RPMI7951 (cell line): Measurements from ENCODE around the gene SAT2. TPM values are rescaled to one million over a fixed set of nuclear protein-coding genes. Genes with fewer than 3 reads are reported as not detected.
"Not testable (repeated sequence)": the region's sequence is repeated elsewhere in the genome, so short reads cannot be mapped to it uniquely, and the experiment has no call there.

Source experiments
- DNase-seq: peaks from one replicate; pipeline ENCODE4 v3.0.0-alpha.2; 2012; ENCODE audit warnings: low read depth
- total RNA-seq: library from RNA; depleted of rRNA; stranded (reverse); fragments of >200 nt; shearing (Covaris generic); gene quantifications from 2 replicates; pipeline ENCODE4 v1.2.3, GENCODE V29; 2014; rRNA removed

SAT2 gene
- 17.4 and 31.2 TPM in 2 replicates for total RNA-seq

DNA sequence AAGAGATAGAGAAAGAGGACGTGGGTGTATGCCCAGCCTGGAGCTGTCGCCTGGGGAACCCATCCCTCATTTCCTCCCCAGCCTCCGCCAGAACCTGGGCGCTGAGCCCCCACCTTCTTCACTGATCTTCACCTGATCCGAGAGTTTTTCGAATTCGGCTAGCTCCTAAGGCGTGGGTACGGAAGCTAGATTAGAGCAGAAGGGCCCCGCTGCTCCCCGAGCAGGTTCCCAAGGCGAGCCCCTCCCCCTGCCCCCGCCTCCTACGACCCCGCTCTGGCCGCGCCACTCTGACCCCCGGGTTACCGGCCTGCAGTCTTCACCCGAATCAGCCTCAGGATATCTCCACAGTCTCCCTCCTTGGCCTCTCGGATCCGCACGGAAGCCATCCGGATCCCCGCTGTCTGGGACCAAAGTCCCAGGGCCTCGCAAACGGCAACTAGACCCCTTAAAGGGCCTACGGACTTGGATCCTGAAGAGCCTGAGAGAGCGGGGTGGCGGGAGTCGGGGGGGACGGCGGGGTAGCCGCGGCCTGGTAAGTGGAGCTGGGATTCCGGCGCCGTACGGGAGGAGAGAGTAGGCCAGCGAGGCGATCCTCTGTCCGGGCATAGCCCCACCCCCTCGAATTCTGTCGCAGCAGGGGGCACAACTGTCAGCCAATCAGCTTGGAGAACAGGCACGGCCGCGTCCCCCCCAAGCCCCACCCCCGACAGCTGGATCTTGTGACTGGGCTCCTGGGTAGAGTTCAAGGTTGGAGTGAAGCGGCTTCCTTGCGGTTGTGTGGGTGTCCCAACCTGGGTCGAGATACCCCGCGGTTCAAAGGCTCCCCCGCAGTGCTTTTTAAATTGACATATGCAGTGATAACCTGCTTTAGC is at the start of gene SAT2:
TSS of gene SAT2 (minus strand) at position 572 of the 872 bp plus-strand sequence. CDS start at position 386, 186 bp downstream.
- DNase-seq = peak; percentile 90

DNA sequence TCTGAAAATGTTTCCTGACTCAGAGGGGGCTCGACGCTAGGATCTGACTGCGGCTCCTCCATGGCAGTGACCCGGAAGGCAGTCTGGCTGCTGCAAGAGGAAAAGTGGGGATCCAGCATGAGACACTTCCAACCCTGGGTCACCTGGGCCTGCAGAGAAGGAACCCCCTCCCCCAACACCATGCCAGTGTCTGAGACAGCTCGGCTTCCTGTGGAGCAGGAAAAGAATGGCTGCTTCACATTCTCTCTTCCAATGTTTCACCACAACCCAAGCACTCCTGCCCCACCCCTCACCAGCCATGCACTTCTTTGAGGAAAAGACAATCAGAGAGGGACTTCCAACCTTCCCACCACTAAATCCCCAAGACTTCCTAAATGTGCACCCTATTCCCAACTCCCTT is 48.9 kb upstream of the SAT2 start:
- no peak for DNase-seq

DNA sequence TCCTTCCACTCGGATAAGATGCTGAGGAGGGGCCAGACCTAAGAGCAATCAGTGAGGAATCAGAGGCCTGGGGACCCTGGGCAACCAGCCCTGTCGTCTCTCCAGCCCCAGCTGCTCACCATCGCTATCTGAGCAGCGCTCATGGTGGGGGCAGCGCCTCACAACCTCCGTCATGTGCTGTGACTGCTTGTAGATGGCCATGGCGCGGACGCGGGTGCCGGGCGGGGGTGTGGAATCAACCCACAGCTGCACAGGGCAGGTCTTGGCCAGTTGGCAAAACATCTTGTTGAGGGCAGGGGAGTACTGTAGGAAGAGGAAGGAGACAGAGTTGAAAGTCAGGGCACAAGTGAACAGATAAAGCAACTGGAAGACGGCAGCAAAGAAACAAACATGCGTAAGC is 47.3 kb upstream of the SAT2 start:
- no peak for DNase-seq

DNA sequence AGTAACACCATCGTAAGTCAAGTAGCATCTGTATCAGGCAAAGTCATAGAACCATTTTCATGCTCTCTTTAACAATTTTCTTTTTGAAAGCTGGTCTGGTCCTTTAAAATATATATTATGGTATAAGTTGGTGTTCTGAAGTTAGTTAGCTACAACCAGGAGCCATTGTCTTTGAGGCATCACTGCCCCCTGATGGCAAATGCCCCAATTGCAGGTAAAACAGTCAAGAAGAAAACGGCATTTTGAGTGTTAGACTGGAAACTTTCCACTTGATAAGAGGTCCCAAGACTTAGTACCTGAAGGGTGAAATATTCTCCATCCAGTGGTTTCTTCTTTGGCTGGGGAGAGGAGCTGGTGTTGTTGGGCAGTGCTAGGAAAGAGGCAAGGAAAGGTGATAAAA is 45.6 kb upstream of the SAT2 start:
- peak; percentile 25 for DNase-seq

DNA sequence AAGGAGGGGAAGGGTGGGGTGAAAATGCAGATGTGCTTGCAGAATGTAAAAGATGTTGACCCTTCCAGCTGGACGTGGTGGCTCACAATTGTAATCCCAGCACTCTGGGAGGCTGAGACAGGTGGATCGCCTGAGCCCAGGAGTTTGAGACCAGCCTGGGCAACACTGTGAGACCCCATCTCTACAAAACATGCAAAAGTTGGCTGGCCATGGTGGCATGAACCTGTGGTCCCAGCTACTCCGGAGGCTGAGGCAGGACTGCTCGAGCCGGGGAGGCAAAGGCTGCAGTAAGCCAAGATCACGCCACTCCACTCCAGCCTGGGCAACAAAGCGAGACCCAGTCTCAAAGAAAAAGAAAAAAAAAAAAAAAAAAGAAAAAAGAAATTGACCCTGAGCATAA is 40.9 kb upstream of the SAT2 start:
- no peak for DNase-seq

DNA sequence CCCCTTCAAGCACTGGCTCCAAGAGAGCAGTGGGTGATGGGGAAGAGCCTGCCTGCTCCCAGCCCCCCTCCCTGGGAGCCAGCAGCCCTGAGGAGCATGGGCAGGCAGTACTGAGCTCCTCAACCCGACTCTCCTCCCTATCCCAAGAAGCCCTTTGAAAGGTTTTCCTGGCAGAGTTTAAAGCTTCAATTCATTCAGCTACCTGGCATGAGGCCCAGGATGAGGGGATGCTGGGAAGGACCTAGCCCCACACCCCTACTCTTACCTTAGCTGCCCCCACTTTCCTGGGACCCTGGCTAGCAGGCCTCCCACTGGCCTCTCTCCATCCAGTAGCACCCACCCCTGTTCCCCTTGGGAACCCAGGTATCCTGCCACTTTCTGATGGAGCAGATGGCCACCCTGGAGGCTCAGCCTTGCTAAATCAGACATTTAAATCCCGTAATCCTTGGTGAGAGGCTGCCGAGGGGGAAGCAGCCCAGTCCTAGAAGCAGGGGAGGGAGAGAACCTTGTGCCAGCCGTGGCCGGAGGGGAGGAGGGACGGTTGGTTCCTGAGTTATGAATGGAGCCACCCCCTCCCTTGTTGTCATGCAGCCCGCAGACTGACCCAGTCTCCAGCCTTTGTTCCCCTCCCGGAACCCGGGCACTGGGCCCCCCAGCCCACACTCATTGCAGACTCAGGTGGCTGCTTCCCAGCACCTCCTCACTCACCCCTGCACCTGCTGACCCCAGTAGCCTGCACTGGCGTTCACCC is 40.2 kb upstream of the SAT2 start:
- DNase-seq = no peak

DNA sequence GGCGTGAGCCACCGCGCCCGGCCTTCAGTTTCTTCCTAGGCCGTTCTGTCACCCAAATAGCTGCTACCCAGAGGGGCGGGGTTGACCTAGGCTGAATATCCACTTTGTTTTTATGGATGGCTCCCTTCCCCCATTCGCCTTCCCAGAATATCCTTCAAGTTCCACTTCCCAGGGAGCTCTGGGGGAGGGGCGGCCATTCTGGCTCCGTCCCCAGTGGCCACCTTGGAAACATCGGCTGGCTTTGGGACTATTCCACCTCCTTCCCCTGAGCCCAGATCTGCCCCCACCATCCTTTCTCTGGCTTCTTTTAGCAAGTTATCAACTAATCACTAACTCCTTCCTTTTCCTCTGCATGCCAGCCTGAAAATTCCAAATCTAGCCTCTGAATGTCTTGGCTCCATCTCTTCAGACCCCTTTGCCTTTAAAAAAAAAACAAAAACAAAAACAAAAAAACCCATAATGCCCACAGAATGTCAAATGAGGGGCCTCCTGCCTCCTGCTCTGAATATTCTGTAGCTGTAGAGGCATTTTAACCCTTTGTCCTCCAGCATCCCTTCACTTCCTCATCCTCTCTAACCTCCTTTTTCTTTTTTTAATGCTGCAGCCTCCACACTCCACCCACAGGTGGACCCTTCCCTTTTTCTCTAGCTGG is 29.5 kb upstream of the SAT2 start:
- peak; percentile 30 for DNase-seq

DNA sequence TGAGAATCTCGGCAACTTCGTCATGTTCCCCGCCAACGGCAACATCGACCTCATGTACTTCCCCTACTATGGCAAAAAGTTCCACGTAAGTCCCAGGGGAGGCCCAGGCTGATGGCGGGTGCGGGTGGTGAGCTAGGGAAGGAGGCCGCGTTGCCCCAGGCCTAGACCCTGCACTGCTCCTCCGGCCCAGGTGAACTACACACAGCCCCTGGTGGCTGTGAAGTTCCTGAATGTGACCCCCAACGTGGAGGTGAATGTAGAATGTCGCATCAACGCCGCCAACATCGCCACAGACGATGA is 27.9 kb upstream of the SAT2 start:
- no peak for DNase-seq

DNA sequence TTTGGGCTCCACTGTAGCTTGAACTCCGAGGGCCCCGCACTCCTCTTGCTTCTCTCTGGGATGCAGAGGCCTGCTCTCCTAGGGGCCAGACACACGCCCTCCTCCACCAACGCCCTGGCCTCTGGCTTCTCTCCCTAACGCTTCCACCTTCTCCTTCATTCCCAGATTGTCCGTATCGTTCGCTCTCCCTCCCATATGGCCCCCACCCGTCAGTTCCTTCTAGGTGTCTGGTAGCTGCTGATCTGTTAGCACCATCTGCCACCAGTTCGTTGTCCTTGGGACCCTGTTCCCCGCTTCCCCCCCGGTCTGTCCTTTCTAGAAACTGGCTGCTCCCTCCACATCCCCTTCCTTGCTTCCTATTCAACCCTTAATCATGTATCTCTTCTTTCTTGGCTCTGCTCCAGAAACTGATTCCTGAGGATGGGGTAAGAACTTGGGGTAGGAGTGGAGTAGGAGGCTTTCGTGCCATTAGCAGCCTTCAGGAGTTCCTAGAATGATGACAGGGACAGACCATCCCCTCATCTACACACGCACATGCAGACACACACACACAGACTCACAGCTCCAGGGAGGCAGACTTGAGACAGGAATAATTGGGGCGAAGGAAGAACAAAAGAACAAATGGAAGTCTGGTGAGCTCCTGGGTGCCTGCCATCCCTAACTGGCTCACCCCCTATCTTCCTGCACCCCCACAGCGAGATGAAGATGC is 27.4 kb upstream of the SAT2 start:
- no peak for DNase-seq

DNA sequence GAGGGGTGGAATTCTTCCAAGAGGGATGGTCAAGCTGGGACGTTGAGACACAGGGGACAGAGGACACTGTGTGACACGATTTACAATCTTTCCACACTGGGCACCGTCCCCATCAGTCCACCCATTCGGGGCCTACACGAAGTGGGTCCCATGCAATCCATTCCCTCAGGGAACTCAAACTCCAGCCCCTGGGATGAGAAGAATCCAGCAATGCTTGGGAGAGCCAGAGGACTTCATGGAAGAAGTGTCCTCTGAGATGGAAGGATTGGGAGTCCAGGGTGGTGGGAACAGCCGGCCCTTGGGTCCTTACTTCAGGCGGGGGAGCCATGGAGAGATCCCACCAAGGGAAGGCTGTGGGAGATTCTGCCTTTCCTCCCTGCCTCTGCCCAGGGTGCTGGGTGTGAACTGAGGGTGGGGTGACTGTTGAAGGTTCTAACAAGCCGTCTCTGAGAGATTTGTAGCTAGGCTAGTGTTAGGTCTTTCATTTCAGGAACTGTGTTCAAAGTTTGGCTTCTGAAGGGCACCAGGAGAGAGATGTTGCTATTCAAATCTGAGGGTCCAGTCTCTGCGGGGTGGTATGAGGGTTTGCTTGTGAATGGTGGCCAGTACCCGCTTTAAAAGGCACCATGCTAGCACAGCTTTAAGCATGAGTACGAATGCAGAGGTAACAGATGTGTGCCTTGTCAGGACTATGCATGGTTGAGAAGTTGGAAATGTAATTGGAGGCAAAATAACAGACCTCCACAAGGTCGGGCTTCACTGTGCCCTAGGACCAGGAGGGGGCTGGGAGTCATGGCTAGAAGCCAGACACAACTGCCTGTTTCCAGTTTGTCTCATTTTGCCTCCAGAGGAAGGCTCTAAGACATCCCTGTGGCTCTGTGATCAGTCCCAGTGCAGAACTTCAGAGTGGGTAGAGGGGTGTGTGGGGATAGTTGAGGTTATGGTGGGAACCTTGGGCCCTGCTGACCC is 25.1 kb upstream of the SAT2 start:
- no peak for DNase-seq

DNA sequence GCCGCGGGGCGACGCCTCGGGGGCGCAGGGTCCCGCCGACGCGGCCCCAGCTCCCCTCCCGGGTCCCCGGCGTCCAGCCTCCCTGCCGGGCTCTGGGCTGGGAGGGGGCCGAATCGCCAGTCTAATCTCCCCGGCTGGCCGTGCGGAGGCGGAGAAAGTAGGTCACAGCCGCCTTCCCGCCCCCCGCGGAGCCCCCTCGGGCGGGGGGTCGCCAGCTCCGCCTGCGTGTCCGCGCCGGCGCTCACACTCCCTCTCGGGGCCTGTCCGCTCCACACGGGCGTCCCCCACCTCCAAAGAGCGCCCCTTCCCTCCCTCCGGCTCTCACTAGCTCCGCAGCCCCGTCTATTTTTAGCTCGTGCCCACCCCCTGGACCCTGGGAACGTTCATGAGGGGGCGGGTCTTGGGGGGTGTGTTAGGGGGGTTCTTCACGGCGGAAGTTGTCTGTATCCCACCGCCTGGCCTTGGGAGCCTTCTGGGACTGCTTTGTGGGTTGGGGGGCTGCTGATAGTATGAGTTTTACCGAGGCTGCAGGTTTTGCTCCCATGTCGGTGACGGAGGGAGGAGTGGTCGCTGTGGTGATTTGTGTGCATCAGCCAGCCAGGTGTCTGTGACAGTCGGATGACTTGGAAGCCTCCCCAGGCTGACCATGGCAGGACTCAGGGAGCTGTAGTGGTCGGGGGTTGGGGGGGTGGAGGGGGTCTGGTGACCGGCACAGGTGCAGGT is 24.2 kb upstream of the SAT2 start:
- no peak for DNase-seq

DNA sequence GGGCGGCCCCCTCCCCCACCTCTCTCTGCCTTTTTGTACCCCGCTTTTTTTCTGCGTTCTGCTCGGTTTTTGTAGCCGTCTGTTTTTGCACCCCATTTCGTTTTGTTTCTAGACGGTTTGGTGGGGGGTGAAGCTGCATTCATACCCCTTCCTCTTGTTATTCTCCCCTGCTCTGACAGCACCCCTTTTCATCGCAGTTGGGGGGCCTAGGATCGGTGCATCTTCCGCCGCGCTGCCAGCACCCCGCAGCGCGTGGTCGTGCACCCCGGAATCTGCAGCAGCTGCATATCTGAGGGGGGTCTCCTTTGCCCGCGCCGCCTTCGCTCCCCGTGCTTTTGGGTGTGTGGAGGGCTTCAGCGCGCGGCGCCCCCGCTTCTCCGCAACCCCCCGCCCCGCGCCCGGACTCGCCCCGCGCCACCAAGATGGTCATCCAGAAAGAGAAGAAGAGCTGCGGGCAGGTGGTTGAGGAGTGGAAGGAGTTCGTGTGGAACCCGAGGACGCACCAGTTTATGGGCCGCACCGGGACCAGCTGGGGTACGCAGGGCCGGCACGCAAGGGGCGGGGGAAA is 23.6 kb upstream of the SAT2 start:
- no peak for DNase-seq

DNA sequence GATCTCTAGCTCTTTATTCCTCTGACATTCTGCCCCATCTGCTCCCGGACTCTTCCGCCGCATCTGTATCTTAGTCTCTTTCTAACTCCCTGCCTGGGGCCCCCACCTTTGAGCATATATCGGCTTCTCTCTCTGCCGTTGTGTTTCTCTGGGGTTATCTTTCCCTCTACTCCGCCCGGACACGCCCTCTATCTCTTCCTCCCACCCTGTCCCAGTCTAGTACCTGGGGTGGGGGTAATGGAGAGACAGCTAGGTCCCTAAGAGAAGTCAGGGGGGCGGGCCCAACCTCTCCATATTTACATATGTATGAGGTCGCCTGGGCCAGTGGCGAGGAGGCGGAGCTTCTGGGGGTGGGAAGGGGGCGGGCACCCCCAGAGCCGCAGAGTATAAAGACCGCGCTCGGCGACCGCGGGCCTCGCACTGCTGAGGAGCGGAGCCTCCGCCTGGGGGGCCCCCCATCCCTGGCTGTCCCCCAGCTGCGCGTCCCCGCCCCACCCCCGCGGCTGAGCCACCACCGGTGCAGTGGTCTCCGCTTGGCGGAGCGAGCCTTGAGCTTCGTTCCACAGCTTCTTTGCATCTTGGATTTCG is 23.0 kb upstream of the SAT2 start, which contains the start of gene ATP1B2:
TSS of gene ATP1B2 (plus strand) at position 418 of the 588 bp plus-strand sequence. CDS start 593 bp downstream, outside the sequence.
- peak; percentile 32 for DNase-seq

DNA sequence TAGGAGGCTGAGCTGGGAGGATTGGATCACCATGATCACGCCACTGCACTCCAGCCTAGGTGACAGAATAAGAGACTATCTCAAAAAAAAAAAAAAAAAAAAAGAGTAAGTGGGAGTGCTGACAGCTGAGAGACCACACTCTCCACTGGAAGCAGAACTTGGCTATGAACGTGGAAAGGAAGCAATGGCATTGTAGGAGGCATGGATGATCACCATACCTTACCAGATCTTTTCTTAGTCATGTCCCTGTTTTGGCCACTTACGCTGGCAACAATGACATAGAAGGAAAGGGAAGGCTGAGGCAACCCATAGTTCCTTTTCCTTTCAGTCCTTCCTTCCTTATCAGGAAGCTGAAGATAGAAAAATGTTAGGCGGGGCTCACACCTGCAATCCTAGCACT is 19.4 kb upstream of the SAT2 start:
- no peak for DNase-seq

DNA sequence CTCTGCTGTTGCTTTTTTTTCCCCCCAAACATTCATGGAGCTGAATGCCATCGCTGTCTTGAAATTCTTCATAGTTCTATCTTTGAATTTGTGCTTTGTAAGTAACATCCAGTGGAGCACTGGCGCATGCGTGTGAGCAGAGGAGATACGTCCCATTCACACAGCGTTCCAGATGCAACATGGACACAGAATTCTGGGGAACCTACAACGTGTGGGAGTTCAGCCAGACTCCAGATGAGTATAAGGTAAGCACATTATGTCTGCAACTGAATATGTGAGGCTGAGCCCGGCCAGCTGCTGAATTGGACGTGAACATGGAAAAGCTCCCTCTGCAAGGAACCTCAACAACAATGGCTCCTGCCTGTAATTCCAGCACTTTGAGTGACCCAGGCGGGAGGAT is 18.8 kb upstream of the SAT2 start:
- no peak for DNase-seq

DNA sequence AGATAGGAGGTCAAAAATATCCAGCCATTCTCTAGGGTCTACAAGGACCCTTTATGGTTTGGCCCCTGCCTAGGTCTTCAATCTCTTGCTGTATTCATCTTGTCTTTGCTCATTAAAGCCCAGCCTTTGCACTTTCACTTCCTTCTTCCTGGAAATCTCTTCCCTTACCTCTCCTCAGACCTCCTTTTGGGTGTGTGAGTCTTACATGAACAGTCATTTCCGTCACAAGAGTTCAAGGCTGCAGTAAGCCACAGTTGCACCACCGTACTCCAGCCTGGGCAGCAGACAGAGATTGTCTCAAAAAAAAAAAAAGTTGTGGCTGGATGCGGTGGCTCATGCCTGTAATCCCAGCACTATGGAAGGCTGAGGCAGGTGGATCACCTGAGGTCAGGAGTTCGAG is 17.2 kb upstream of the SAT2 start:
- peak; percentile 39 for DNase-seq

DNA sequence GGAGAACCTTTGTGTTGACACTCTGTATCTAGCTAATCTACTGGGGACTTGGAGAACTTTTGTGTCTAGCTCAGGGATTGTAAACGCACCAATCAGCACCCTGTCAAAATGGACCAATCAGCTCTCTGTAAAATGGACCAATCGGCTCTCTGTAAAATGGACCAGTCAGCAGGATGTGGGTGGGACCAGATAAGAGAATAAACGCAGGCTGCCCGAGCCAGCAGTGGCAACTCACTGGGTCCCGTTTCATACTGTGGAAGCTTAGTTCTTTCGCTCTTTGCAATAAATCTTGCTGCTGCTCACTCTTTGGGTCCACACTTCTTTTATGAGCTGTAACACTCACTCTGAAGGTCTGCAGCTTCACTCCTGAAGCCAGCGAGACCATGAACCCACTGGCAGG is 14.0 kb upstream of the SAT2 start:
- DNase-seq = not testable (repeated sequence)

DNA sequence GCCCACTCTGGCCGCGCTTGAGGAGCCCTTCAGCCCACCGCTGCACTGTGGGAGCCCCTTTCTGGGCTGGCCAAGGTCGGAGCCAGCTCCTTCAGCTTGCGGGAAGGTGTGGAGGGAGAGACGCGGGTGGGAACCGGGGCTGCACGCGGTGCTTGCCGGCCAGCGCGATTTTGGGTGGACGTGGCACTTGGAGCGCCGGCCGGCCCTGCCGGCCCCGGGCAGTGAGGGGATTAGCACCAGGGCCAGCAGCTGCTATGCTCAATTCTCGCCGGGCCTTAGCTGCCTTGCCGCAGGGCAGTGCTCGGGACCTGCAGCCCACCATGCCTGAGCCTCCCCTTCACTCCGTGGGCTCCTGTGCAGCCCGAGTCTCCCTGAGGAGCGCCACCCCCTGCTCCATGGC is 13.2 kb upstream of the SAT2 start:
- DNase-seq = no peak

DNA sequence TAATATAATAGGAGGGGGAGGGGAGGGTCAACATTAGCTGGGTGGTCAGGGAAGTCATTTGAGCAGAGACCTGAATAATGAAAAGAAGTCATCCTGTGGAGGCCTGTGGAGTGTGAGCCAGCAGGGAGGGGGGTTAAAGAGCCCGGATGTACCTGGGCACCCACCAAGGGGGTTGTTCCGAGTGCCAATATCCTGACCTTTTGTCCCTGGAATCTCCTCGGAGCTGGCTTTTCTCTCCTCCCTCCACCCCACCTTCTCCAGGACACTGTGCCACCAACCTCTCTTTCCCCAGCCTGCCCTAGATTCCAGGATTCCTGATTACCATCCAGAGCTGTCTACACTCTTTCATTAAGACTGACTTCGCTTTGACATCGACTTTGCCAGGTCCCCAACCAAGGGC is 8.5 kb upstream of the SAT2 start:
- DNase-seq = no peak
